ENCODE measurements around the gene PROX1.

GRCh38 chr1:213977486-213977842 is 10.3 kb upstream of the PROX1 start:
- TF ChIP-seq CTCF (IDR thresholded peaks at IDR 0.05; ENCODE audit: borderline replicate concordance, extremely low read depth, low read length, poor library complexity, severe bottlenecking) (no peak), EZH2 (IDR thresholded peaks at IDR 0.05; ENCODE audit: borderline replicate concordance, low read depth, low read length, severe bottlenecking) (no peak)

Measured in DND-41 (cell line).